ENCODE data around the gene VWA3B.
"Not testable (repeated sequence)": the region's sequence is repeated elsewhere in the genome, so short reads cannot be mapped to it uniquely, and the experiment has no call there.

The VWA3B gene

GRCh38 chr2:98307131-98307696 lies 220.2 kb downstream of the VWA3B start:
- not testable (repeated sequence) for DNase-seq

GRCh38 chr2:98308068-98308467 lies 221.1 kb downstream of the VWA3B start:
- DNase-seq = no peak

- DNase-seq = no peak
Observed at GRCh38 chr2:98308532-98308931, 221.6 kb downstream of the VWA3B start.

- DNase-seq = no peak
Observed at GRCh38 chr2:98309580-98309979, 222.6 kb downstream of the VWA3B start.

- DNase-seq = no peak
Observed at GRCh38 chr2:98310010-98310409, 223.0 kb downstream of the VWA3B start.

DNA sequence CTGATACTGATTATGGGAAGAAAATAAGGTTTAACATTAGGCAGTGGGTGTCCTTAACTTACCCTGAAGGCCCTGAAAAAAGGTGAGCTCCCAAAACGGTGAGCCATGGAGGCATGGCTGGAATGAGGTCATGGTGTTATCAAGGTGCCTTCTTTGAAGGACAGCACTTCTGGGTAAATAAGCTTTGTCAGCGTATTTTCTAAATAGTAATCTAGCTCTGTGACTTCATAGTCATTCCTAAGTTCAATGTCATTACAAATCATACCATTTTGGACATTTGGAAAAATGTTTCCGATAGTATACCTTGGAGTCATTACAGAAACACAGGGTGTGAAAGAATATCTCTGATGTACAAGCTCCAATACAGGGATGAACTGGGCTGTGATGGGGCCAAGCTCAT lies 224.1 kb downstream of the VWA3B start:
- no peak for DNase-seq

- no peak for DNase-seq
Observed at GRCh38 chr2:98311771-98312545, 225.0 kb downstream of the VWA3B start.

DNA sequence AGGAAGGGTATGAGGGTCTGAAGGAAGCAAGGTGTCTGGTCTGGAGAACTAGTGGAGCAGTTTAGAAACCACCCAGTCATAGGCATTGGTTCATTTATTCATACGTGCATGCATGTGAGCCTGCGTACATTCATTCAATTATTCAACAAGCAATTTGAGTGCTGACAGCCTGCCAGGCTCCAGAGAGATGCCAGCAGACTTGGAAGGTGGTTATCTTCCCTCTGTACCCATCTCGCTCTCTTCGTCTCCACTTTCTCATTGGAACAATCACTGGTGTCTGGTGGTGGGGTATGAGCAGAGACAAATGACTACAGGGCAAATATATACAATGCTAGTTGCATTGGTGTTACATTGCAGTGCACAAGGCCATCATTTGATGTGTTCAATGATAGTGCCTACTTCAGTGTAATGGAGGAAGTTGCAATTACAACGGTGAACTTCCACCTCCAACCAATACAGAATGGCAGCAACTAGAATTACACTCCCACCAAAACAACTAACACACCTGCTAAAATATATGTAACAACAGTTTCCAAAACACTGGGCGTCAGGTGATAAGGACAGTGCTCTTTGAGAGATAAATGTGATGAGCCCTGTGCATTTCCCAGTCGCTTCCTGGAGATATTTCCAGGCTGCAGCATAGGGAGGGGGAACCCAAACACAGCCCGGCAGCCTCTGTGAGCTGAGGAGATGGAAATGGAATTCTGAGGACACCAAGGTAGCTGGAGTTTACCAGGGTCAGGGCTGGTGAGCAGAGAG lies 226.7 kb downstream of the VWA3B start:
- no peak for DNase-seq

GRCh38 chr2:98314251-98314650 lies 227.3 kb downstream of the VWA3B start:
- no peak for DNase-seq

GRCh38 chr2:98315957-98316356 lies 229.0 kb downstream of the VWA3B start:
- no peak for DNase-seq

- no peak for DNase-seq
Observed at GRCh38 chr2:98317214-98317613, 230.2 kb downstream of the VWA3B start.

DNA sequence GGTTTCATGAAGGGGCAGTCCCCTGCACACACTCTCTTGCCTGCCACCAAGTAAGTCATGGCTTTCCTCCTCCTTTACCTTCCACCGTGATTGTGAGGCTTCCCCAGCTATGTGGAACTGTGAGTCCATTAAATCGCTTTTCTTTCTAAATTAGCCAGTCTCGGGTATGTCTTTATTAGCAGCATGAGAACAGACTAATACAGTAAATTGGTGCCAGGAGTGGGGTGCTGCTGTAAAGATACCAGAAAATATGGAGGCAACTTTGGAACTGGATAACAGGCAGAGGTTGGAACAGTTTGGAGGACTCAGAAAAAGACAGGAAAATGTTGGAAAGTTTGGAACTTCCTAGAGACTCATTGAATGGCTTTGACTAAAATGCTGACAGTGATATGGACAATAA lies 233.2 kb downstream of the VWA3B start:
- not testable (repeated sequence) for DNase-seq

DNA sequence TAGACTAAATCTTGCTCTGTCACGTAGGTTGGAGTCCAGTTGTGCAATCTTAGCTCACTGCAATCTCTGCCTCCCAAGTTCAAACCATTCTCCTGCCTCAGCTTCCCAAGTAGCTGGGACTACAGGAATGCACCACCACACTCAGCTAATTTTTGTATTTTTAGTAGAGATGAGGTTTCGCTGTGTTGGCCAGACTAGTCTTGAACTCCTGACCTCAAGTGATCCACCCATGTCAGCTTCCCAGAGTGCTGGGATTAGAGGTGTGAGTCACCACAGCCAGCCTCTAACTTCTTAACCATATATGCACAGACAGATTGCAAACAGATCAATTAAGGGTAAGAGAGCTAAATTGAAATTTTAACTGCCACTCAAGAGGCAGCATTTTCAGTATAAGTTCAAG lies 237.2 kb downstream of the VWA3B start:
- no peak for DNase-seq

- DNase-seq = no peak
Observed at GRCh38 chr2:98327776-98328175, 240.8 kb downstream of the VWA3B start.

DNA sequence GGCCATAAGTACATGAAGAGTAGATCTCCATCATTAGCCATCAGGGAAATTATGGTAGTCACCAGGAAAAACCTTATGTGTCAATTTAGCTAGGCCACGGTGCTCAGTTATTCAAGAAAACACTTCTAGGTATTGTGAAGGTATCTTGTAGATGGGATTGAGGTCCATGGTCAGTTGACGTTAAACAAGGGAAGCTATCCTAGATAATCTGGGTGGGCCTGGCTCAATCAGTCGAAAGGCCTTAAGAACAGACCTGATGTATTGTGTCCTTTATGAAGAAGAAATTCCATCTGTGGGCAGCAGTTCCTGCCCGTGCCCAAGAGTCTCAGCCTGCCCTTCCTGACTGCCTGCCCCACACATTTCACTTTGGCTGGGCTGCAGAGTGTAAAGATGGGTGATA lies 242.6 kb downstream of the VWA3B start:
- no peak for DNase-seq

DNA sequence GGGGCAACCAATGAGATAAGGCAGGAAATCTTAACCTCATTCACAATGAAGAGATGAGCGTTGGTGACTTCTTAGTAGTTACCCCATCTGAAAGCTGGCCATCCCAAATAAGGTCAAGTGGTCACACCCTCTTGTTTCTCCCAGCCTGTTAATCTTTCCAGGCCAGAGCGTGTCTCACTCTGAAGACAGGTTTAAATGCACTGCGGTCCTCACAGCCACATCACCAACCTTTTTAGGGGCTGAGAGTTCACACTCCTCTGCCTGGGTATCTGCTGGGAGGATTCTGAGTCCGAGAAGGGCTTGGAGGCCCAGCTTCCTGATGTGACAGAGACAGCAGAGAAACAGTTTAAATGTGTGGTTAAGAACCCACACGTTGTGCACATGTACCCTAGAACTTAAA lies 246.0 kb downstream of the VWA3B start:
- DNase-seq = no peak

DNA sequence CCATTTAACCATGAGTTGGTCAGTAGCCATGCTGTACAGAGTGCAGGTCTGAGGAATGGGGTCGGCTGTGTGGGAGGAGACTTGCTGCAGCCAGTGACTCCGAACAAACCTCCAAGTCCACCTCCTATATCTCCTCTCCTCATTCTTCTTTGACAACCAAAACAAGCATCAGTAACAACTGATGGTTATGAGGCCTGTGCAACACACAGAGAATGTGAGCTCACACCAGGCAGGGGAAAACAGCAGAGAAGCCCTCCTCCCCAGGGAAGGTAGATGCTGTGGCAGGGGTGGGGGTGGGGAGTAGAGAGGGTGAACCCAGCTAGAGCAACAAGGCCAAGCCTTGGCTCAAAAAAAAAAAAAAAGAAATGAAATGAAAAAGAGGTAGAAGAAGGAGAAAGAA lies 247.0 kb downstream of the VWA3B start:
- no peak for DNase-seq

DNA sequence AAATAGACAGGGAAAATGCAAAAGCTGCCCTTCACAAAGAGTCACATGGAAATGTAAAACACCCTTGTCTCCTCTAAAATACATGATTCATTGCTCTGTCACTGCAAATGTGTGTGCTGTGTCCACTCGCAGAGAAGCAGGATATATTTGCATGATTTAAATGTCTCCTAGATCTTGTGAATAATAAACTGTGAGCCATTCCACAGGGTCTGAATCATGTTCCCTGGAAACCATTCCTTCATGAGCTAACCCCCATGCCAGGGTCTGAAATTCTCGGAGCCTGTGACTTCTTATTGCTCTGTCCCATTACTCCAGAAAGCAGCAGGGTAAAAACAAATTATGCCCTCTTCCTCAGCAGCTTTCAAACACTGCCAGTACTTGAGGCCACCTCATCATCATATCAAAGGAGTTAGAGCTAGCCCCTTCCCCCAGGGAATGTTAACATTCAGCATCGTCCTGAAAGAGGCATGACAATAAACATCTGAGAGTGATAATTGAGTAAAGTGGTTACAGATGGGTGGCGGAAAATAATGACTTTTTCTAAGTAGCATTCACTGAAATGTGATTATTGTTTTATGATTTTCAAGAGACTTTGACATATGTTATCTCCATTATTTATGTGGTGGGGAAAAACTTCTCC lies 247.6 kb downstream of the VWA3B start:
- DNase-seq = no peak

GRCh38 chr2:98335271-98335670 lies 248.3 kb downstream of the VWA3B start:
- no peak for DNase-seq

DNA sequence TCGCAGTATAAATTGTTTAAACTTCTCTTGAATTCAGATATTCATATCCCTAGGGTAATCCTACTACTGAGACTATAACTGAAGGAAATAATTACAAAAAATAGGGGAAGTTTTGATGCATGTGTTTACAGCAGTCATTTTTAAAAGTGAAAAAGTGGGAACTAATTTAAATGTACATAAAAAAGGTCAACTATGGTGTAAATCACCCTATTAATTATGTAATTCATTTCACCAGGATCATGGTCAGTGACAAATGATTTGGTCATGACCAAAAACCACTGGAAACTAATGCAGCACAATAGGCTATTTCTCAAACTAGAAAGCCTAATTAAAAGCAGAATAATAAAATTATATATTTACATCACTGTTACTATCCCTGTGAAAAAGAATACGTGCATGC lies 254.3 kb downstream of the VWA3B start:
- DNase-seq = no peak

DNA sequence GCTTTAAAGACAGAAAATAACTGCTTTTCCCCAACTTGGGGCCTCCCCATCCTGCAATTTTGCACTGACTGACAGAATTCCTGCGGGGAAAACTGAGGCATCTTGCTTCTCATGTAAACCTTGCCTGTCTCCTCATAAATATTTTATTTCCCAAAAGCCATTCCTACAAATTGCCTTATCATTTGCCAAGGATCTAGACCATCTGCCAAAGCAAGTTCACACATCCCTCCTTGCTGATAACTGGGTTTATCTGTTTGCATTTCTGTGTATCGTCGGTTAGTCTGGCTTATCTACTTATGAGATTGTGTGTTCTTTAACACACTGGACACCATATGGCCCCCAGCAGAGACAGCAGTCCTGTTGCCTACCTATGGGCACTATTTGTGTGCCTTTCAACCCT lies 256.3 kb downstream of the VWA3B start:
- DNase-seq = no peak

GRCh38 chr2:98346311-98347236 lies 259.6 kb downstream of the VWA3B start, which contains the start of gene CNGA3:
Gene CNGA3, plus strand, starts transcription at chr2:98346456. Its CDS starts 23,520 bp downstream, at chr2:98369976.
- DNase-seq = no peak
